ENCODE results near the gene LRRIQ3. TPM values are rescaled to one million over a fixed set of nuclear protein-coding genes. Genes with fewer than 3 reads are reported as not detected.

LRRIQ3 gene
- 0.14 and 0.30 TPM in 2 replicates for total RNA-seq

GRCh38 chr1:74197657-74198552 lies at the start of gene LRRIQ3, which contains the start of gene FPGT:
TSS of gene LRRIQ3 (minus strand) at chr1:74198176. CDS start at chr1:74183684, 14,492 bp downstream.
TSS of gene FPGT (plus strand) at chr1:74198242. CDS start at chr1:74198279, 37 bp downstream.

GRCh38 chr1:74235153-74235552 lies 37.2 kb upstream of the LRRIQ3 start, which contains the start of gene TNNI3K:
TSS of gene TNNI3K (plus strand) at chr1:74235387. CDS start at chr1:74235452, 65 bp downstream.

Other genes starting within 250 kb of the LRRIQ3 start
- 13.1 and 13.7 TPM in 2 replicates for gene FPGT, start 66 bp upstream of the LRRIQ3 start, total RNA-seq
- gene TNNI3K, start 37.2 kb upstream of the LRRIQ3 start, total RNA-seq = 0.59 TPM in 1 of 2 replicates, not detected in the other